ENCODE measurements around the gene GSG1.
"Not testable (repeated sequence)": the region's sequence is repeated elsewhere in the genome, so short reads cannot be mapped to it uniquely, and the experiment has no call there.

GSG1 gene

DNA sequence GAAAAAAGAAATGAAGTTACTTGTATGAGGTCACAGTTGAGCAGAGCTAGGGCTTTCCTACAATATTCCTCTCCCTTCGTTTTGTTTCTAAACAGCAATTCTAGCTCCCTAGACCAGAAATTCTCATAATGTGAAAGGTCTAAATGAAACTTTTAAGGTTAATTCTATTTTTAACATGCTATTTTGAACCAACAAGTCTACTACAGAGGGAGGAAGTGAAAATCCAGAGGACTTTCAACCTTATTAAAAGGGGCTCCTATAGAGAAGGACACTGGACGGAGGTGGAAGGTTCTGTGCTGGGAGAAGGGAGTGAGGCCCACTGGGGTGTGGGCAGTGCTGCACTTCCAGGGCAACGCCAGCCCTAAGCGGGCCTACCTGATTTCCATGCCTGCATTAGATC lies 13.4 kb downstream of the GSG1 start:
- DNase-seq (ENCODE audit: low read depth) = no peak

DNA sequence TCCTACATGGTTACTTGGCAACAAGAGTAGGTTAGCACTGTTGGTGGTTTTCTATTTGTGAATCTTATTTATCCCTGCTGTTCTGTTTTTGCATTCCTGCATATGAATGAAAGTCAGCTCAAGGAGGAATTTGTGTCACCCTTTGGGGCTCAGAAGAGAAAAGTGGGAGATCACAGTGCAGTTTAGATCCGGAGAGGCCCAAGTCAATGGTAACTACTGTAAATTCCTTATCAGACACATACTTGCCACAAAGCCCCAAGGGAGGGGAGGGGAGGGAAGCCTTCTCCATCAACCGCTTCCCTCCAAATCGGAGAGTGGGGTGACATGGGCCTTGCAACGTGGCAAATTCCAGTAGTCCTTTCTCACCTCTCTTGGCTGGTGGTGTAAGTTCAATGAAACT lies 15.0 kb downstream of the GSG1 start:
- DNase-seq (ENCODE audit: low read depth) = no peak

DNA sequence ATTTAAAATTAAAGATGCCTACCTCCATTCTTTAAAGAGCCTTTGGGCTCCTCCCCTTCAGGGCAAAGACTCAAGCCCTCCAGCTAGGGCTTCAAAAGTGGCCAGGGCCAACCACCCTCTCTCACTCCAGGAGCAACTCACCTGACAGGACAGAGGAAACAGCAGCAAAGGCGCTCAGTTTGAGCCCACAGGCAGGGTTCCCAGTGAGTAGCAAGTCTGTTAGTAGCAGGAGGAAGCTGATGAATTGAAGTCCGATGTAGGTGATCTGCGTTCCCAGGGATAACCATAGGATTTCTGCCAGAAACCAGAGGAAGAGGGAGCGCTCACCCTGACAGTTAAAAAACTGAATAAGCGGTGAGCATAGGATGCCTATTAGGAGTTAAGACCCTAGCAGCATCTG lies 15.7 kb downstream of the GSG1 start:
- DNase-seq (ENCODE audit: low read depth) = no peak

DNA sequence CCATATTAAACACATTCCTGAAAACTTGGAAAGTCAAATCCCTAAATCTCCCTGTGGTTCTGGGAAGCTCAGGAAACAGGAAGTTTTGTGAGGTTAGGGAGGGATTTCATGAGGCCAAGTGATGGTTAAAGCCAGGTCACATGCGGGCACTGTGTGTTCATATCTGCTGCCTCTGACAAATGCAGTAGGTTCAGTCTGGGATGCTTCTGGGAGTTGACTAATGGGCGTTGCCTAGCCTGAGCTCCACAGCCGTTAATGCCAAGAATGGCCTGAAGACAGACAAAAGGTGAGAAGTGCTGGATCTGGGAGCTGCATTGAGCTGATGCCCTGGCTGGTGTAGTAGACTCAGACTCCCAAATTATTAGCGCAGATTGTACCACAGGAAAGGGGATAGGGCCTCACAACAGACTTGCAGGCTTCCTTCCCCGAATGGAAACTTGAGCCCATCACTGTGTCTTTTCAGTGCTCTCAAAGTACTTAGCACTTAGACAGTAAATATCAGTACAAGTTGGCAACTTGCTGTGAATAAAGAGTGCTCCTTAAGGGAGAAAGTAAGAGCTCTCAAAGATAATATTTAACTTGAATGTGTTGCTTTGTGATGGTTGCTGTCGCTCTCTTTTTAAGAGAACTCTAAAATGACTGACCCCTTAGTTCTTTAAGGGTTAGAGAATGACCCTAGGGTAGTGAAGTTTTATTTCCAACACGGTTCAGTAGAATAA lies 17.3 kb downstream of the GSG1 start:
- no peak for DNase-seq (ENCODE audit: low read depth)

DNA sequence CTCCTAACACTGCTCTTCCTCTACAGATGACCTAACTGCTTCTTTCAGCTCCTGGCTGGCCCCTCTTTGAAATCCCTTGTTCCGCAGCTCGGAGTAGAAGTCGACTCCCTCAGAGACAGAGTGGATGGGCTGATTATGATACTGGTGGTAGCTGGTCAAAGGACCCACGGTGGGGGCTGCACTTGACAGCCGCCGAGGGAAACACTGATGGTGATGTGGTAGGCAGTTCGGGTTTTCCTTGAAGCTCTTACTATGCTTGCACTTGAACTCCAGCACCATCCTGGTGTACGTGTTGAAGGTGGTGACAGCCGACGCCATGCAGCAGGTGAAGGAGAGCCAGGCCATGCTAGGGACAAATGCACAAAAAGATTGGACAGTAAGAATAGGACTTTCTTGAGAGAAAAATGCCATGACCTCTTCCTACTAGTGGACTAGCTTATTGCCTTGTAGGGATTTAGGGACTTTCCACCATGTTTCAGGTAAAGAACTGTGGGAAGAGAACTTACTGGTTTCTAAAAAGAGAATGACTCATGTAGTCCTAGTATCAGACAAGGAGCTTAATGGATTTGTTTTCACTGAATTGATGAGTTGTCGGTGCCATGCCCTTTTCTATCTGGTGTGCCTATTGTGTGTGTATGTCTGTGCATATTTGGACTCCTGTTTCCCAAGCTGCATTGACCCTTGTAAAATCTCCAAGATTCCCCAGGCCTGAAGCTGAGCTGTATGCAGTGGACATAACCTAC lies 18.4 kb downstream of the GSG1 start:
- no peak for DNase-seq (ENCODE audit: low read depth)

DNA sequence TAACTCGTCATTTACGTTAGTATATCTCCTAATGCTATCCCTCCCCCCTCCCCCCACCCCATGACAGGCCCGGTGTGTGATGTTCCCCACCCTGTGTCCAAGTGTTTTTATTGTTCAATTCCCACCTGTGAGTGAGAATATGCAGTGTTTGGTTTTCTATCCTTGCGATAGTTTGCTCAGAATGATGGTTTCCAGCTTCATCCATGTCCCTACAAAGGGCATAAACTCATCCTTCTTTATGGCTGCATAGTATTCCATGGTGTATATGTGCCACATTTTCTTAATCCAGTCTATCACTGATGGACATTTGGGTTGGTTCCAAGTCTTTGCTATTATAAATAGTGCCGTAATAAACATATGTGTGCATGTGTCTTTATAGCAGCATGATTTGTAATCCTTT lies 19.8 kb downstream of the GSG1 start:
- DNase-seq (ENCODE audit: low read depth) = not testable (repeated sequence)

DNA sequence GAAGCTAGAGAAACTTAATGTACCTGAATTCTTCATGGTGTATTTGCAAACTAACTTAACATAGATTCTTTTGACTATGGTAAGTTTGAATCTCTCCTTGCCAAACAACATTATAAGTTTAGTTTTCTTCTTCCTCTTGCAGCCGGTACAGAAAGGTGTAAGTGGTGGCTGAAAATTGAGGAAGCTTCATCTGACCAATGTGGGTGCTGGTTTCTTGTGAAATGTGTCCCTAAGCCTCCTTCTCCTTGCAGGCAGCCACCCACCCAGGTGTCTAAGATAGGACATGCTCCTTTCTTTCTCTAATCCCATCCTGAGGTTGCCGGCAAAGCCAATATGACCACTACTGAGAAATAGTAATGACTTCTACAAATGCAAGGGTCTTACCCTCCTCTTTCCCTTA lies 20.6 kb downstream of the GSG1 start:
- DNase-seq (ENCODE audit: low read depth) = no peak

DNA sequence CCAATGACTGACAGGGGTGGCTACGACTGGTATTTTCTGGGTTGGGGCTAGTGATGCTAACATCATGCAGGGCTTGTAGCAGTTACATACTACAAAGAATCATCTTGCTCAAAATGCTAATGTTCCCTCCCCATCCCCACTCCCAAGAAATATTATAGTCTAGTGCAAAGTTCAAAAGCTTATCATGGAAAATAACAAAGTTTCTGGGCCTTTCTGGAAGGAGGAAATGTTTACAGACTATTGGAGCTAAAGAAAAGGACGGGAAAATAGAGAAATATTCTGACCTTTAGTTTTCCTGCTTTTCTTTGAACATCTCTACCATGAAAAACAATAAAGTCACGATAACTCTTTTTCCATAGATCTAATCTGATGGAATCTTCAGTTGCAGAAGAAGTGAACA lies 23.2 kb downstream of the GSG1 start:
- DNase-seq (ENCODE audit: low read depth) = no peak

DNA sequence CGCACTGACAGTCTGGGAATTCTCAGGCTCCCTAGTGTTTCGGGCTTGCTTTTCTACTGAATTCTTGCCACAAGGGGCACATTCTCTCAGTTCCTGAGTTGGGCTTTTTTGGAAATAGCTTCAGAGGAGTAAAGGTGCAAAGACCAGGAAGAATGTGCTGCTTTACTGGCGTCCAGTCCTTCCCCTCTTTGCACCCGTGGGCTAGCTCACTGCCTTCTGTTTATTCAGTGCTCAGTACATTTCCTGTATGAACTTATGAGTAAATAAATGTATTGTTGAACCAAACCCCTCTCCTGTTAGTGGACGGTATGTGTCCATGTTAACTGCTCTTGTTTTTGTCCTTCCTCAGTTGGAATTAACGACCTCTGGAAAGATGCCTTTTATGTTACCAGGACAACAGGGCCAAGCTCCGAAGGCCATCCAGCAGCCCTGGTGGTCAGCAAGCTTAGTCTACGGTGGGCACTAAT lies 24.0 kb downstream of the GSG1 start:
- DNase-seq (ENCODE audit: low read depth) = no peak

DNA sequence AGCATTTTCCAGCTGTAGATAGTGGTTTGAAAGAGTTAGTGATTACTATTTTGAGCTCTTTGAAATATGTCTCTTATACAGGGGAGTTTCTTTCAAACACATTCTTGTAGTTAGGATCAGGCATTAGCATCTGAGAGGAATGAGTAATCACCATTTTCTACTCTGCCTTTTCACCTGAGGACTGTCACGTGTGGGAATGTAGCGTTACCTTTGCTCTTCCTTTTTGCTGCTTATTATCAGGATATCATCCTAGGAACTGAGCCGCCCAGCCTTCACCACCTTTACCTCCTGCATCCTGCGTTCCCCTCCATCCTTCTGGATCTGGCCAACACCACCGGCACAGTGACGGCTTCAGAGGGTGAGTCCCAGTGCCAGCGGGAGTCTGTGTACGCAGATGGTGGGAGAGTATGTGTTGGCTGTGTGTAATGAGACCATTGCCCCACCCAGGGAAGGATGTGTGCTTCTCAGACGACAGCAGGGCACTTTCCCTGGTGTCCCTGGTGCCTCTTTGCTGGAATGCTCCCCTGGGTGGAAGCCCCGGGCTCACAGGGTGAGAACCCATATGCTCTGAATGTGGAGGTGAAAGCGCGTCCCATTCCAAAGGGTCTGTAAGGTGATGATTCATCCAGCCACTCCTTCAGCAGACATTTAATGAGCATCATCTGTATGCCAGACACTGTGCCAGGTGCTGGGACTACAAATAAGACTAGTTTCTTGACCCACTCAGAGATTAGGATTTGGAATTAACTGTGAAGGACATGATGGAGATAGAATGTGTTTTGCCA lies 27.5 kb downstream of the GSG1 start:
- no peak for DNase-seq (ENCODE audit: low read depth)

DNA sequence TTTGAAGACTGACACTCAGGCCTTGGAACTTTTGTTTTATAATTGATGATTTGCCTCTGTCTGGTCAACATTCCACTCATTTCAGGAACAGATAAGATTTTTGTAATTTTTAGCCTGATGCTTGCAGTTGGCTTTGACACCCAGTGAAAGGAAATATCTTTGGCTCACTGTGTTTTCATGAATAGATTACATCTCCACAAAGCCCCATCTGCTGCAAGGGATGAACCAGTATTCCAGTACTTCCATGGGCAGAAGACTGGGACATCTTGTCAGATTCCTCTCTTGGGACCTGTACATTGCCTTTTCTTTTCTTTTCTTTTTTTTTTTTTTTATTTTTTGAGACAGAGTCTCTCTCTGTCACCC lies 28.4 kb downstream of the GSG1 start:
- DNase-seq (ENCODE audit: low read depth) = no peak

DNA sequence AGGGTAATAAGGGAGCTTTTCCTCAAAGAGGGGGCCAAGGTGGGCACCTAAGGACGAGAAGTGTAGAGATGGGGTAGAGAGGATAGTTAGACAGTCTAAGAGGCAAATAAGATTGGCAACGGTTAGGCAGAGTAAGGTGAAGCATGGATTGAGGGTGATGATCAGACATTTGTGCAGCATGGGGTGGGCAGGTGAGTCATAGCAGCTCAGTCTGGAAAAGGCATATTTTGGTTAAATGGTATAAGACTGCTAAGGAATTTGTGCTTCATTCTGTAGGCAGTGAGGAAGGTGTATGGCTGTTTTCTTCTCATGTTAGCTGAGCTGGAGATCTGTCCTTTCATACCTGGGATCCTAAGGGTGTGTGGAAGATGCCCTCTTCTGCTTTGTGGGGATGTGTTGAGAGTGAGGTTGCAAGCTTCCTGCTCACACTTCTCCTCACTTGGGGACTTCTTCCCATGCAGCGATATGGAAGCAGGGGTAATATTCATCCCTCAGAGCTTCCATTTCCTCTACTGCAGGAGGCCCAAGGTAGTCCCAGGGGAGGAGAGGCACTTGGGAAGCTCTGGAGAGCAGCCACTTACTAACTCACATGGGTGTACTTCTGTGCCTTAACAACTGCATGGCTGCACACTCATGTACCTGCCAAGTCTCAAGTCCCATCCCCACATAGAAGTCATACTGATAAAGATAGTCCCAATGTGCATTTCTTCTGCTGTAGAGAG lies 28.9 kb downstream of the GSG1 start:
- DNase-seq (ENCODE audit: low read depth) = no peak

DNA sequence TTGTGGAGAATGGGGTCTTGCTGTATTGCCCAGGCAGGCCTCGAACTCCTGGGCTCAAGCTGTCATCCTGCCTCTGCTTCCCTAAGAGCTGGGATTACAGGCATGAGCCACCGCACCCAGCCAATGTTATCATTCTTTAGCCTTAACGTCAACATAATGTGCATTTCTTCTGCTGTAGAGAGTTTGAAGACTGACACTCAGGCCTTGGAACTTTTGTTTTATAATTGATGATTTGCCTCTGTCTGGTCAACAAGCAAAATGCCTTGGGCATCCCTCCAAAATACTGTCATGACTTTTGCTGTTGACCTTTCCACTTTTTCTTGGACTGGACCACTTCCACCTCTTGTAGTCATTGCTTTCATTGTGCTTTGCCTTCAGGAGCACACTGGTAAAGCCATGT lies 30.3 kb downstream of the GSG1 start:
- DNase-seq (ENCODE audit: low read depth) = no peak

DNA sequence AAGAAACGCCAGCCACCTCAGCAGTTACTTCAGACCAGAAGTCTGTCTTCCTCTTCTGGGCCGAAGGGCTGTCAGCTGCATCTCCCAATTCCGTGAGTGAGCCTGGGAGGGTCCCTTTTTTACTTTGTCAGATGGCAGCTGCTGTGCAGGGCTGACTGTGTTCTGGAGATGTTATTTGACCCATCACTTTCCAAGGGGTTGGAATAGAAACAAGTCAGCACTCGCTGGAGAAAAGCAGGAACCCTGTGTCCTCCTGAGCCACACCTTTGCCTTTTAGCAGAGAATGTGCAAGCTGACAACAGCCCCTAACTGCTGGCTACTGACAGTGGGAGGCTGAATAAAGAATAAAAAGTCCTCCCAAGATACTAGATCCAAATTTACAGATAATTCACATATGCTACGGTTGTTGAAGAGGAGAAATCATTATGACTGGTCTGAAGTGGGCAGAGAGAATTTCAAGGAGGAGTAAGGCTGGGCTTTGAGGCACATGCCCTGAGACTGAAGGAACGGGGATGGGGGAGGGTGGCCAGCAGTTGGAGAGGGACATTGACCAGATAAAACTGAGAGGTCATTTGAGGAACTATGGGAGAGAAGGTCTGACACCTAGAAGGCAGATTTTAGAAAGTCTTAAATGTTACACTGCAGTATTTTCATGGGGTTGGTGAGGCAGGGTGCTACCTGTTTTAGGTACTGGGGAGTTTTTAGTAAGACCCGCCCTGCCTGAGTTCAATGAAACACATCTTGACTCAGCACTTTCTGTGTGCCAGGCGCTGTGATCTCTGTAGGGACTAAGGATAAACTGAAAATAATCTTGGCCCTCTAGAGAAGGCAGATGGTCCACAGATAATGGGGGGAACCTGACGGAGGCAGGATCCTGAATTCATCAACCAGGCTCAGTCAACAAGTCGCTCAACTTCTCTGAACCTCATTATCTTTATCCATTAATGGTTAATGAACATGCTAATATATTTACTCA lies 31.9 kb downstream of the GSG1 start:
- DNase-seq (ENCODE audit: low read depth) = no peak

DNA sequence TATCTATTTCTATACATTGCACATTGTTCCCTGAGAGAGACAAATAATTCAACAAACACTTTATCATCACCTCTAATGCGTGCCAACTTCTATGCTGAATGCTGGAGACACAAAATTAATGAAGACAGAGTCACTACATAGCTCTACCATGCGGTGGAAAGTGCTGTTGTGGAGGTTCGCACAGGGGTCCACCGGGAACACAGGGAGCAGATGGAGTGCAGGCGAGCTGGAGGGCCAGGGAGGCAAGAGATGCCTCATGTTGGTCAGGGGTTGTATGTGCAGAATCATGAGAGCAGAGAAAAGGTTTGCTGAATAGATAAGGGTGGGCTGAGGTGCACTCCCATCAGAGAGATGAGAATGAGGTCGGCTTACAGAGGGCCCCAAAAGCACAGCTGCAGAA lies 34.1 kb downstream of the GSG1 start:
- no peak for DNase-seq (ENCODE audit: low read depth)

DNA sequence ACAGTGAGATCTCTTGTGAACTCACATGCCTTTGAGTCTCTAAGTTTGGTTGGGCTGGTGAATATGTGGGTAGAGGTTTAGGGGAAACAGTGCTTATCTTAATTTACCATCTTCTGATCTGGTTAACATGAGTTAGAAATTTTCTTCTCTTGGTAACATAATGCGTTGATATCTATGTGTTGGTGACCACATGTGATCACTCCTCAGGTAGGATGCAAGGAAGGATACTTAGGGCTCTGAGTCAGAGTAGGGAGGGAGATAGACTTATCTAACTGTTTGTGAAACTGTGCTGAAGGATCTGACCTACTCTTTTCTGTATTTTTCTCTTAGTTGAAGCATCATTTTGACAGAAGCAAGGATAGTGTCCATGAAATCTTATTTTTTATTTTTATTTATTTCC lies 36.1 kb downstream of the GSG1 start:
- no peak for DNase-seq (ENCODE audit: low read depth)

DNA sequence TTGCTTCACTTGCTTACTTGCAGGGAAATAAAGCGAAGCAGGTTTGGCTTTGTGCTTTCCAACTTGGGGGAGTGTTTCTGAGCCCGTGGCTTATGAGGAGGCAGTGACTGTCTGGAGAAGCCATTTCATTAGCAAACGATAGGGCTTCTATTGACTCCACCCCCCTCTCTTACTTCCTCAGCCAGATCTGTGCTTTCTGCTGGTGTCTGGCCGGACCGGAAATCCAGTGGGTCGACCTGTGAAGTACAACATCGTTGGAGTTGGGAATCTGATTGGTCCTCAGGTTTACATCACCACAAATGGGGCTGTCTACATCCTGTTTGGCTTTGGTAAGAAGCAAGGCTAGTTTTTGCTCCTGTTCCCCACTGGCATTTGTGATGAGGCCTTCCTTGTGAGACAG lies 37.0 kb downstream of the GSG1 start:
- DNase-seq (ENCODE audit: low read depth) = no peak

DNA sequence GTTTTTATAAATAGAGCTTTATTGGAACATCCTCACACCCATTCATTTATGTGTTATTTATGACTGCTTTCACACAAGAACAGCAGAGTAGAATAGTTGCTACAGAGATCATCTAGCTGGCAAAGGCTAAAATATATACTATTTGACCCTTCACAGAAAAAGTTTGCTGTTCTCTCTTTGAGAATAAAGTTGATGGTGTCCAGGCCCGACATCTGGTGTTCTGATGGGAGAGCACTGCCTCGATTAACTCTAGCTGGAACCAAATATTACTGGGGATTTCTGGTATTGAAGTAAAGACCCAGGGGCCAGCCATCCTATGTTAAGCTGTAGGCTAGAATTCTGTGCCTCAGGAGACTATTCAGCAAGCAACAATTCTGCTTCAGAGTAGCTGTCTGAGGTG lies 37.5 kb downstream of the GSG1 start:
- no peak for DNase-seq (ENCODE audit: low read depth)

DNA sequence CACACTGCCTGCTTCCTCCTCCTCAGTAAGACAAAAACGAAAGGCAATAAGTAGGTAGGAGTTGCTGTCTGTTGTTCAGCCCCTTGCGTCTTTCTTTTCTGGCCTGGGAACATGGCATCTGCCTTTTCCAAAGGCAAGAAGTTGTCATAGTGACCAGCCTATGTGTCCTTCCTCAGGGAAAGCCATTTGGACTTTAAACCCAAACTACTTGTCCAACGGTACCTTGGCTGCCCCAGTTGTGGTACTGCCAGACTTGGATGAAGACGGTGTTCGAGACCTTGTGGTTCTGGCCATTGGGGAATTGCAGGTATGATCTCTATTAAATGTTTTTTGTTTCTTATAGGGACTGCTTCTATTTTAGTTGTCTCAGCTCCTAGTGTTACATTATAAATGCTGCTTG lies 40.8 kb downstream of the GSG1 start:
- no peak for DNase-seq (ENCODE audit: low read depth)

DNA sequence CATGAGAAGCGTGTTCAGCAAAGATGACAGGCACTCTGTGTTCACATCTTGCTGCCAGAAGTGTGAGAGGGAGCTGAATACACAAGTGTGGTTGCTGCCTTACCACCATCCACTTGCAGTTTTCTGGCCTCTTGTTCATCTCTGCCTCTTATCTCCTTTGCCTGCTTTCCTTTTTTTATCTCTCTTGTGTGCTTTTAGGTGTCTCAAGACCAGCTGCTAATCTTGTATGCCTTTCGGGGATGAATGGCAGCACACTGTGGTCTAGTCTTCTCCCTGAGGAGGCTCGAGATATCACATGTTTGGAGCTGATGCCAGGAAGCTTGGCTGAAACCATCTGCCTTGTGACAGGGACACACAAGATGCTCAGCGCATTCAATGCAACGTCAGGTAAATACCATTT lies 42.1 kb downstream of the GSG1 start:
- no peak for DNase-seq (ENCODE audit: low read depth)

DNA sequence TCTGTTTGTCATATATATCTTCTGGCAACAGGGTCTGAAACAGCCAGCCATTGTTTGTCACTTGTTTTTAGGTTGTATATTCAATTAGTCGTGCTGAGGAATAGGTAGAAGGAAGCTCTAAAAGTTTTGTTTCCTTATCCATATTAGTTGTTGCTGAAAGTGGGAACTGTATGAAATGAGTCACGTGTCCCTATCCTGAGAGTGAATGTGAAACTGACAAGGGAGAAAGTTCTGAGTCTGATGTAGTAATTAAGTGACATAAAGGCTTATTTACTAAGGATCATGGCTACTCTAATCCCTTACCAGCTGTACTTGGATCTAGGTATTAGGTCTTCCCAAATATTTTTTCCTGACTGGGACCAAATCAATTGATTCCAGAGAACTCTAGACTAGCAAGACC lies 42.9 kb downstream of the GSG1 start:
- no peak for DNase-seq (ENCODE audit: low read depth)

Data from HS-27A (cell line).